ENCODE measurements around the gene CD101. TPM values are rescaled to one million over a fixed set of nuclear protein-coding genes. Genes with fewer than 3 reads are reported as not detected.

CD101 gene
- polyA plus RNA-seq, 1 experiment: 0.02 TPM

DNA sequence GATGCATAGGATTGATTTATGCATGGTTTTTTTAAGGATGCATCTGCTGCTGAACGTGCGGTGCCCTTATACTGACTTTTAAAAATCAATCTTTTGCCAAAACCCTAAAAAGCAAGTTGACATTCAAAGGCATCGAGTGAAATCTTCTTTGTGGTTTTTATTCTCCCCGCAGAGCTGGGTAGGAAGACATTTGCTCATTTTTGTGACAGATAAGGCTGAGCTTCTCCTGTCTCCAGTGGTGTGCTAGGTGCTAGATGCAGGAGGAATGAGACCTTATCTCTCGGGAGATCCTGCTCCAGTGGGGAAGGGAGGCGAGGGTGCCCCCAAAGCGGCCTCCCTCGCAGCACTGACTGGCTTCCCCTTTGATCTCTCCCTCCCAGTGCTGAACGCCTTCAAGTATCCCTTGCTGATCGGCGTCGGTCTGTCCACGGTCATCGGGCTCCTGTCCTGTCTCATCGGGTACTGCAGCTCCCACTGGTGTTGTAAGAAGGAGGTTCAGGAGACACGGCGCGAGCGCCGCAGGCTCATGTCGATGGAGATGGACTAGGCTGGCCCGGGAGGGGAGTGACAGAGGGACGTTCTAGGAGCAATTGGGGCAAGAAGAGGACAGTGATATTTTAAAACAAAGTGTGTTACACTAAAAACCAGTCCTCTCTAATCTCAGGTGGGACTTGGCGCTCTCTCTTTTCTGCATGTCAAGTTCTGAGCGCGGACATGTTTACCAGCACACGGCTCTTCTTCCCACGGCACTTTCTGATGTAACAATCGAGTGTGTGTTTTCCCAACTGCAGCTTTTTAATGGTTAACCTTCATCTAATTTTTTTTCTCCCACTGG, 14.9 kb upstream of the CD101 start:
- Histone ChIP-seq H3K27ac (ENCODE audit: low read depth, low read length) (no peak overlapping the region), H3K9me3 (ENCODE audit: control insufficient read depth, insufficient read depth, low read length) (no peaks in the 10 kb centered on the region), H3K4me3 (ENCODE audit: low read depth, low read length) (no peak overlapping the region), H3K27me3 (ENCODE audit: control insufficient read depth, insufficient read depth, low read length) (peaks cover 6% of the 10 kb centered on the region)
- CTCF ChIA-PET: no interaction called here
- DNase-seq (ENCODE audit: low read depth, low spot score): no peak
- TF ChIP-seq, protein P1, sequence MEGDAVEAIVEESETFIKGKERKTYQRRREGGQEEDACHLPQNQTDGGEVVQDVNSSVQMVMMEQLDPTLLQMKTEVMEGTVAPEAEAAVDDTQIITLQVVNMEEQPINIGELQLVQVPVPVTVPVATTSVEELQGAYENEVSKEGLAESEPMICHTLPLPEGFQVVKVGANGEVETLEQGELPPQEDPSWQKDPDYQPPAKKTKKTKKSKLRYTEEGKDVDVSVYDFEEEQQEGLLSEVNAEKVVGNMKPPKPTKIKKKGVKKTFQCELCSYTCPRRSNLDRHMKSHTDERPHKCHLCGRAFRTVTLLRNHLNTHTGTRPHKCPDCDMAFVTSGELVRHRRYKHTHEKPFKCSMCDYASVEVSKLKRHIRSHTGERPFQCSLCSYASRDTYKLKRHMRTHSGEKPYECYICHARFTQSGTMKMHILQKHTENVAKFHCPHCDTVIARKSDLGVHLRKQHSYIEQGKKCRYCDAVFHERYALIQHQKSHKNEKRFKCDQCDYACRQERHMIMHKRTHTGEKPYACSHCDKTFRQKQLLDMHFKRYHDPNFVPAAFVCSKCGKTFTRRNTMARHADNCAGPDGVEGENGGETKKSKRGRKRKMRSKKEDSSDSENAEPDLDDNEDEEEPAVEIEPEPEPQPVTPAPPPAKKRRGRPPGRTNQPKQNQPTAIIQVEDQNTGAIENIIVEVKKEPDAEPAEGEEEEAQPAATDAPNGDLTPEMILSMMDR (IDR thresholded peaks at IDR 0.05; ENCODE audit: low read depth, low read length): no peak
- POLR2A ChIA-PET: no interaction called here

DNA sequence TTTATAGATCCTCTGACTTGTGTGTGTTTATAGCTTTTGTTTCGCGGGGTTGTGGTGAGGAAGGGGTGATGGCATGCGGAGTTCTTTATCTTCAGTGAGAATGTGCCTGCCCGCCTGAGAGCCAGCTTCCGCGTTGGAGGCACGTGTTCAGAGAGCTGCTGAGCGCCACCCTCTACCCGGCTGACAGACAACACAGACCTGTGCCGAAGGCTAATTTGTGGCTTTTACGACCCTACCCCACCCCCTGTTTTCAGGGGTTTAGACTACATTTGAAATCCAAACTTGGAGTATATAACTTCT, 14.4 kb upstream of the CD101 start:
- Histone ChIP-seq H3K27ac (ENCODE audit: low read depth, low read length) (no peak overlapping the region), H3K9me3 (ENCODE audit: control insufficient read depth, insufficient read depth, low read length) (no peaks in the 10 kb centered on the region), H3K27me3 (ENCODE audit: control insufficient read depth, insufficient read depth, low read length) (peaks cover 6% of the 10 kb centered on the region), H3K4me3 (ENCODE audit: low read depth, low read length) (no peak overlapping the region)
- TF ChIP-seq, protein P1 (IDR thresholded peaks at IDR 0.05; ENCODE audit: low read depth, low read length): no peak
- no peak for DNase-seq (ENCODE audit: low read depth, low spot score)
- ChIA-PET POLR2A (no interaction called here), CTCF (no interaction called here)

DNA sequence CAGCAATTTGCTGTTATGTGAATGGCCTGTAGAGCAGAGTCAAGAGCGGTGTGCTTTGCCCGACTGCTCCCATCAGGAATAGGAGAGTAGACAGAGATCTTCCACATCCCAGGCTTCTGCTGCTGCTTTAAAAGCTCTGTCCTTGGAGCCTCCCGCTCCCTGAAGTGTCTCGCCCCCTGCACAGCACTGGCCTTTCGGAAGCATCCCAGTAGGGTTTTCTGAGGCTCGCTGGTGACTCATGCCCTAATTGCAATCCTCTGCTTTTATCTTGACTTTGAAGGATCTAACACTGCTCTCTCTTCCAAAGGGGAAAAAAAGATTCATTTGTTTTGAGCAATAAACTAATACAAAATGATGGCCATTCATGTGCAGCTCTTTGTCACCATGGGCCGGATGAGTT, 13.3 kb upstream of the CD101 start:
- no peak for DNase-seq (ENCODE audit: low read depth, low spot score)
- Histone ChIP-seq H3K27ac (ENCODE audit: low read depth, low read length) (no peak overlapping the region), H3K4me3 (ENCODE audit: low read depth, low read length) (no peak overlapping the region), H3K9me3 (ENCODE audit: control insufficient read depth, insufficient read depth, low read length) (no peaks in the 10 kb centered on the region), H3K27me3 (ENCODE audit: control insufficient read depth, insufficient read depth, low read length) (peaks cover 1% of the 10 kb centered on the region)
- TF ChIP-seq, protein P1 (IDR thresholded peaks at IDR 0.05; ENCODE audit: low read depth, low read length): no peak
- ChIA-PET POLR2A (no interaction called here), CTCF (interaction anchor here (0.6 kb wide), 1 partner anchor 249 kb away, joined by 3 read pairs; no protein-coding TSS in a partner anchor)

DNA sequence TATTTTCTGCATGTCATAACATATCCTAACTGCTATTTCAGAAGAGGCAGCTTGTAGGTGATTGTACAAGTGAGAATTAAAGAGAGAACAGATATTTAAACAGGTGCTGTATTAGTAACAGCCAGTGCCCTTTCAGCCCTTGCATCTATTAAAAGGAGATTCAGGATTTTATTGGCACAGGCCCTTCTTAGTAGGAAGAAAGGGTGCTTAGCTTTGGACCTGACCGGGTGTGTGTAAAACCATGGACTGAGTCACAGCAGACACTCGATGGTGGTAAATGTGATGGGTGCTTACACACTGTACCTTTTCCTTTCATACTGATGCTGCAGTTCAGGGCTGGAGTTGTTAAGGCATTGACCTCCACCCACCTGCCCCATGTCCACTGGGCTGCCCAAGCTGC, 12.7 kb upstream of the CD101 start:
- ChIA-PET CTCF (interaction anchor here (0.6 kb wide), 1 partner anchor 248 kb away, joined by 3 read pairs; no protein-coding TSS in a partner anchor), POLR2A (no interaction called here)
- H3K27ac ChIP-seq (ENCODE audit: low read depth, low read length): no peak overlapping the region
- no peak overlapping the region for H3K4me3 ChIP-seq (ENCODE audit: low read depth, low read length)
- TF ChIP-seq, protein P1 (IDR thresholded peaks at IDR 0.05; ENCODE audit: low read depth, low read length): no peak
- no peaks in the 10 kb centered on the region for H3K27me3 ChIP-seq (ENCODE audit: control insufficient read depth, insufficient read depth, low read length)
- no peak for DNase-seq (ENCODE audit: low read depth, low spot score)
- H3K9me3 ChIP-seq (ENCODE audit: control insufficient read depth, insufficient read depth, low read length): no peaks in the 10 kb centered on the region

DNA sequence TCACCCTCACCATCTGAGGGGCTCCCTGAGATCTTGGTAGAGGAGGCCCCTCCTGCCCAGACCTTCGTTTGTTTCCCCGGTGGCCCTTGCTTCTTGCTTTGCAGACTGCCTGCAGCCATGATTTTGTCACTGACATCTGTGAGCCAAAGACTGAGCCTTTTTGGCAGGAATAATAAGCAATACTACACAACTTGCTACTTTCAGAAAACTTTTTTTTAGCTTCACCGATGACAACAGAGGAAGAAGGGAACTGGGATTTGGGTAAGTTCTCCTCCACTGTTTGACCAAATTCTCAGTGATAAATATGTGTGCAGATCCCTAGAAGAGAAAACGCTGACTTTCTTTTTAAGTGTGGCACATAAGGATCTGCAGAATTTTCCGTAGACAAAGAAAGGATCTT, 11.7 kb upstream of the CD101 start:
- H3K27me3 ChIP-seq (ENCODE audit: control insufficient read depth, insufficient read depth, low read length): no peaks in the 10 kb centered on the region
- TF ChIP-seq, protein P1 (IDR thresholded peaks at IDR 0.05; ENCODE audit: low read depth, low read length): no peak
- no peak overlapping the region for H3K27ac ChIP-seq (ENCODE audit: low read depth, low read length)
- no peak for DNase-seq (ENCODE audit: low read depth, low spot score)
- no peak overlapping the region for H3K4me3 ChIP-seq (ENCODE audit: low read depth, low read length)
- ChIA-PET POLR2A (no interaction called here), CTCF (no interaction called here)
- no peaks in the 10 kb centered on the region for H3K9me3 ChIP-seq (ENCODE audit: control insufficient read depth, insufficient read depth, low read length)
